IPS DF 6.9 (cell line): ENCODE results near the gene CTSZ.
"Not testable (repeated sequence)": the region's sequence is repeated elsewhere in the genome, so short reads cannot be mapped to it uniquely, and the experiment has no call there.

ENCODE experiments used
- DNase-seq: peaks from one replicate; pipeline ENCODE4 v3.0.0-alpha.2; 2013; ENCODE audit warnings: low read depth, low spot score
- H3K27ac ChIP-seq: one replicate; pipeline ENCODE4 v1.5.1; 2013; ENCODE audit warnings: low read length, control low read depth
- H3K27me3 ChIP-seq: 2 replicates; pipeline ENCODE4 v1.6.1; 2013; ENCODE audit warnings: mild to moderate bottlenecking, low read length; ENCODE audit not compliant: control insufficient read depth, insufficient read depth
- H3K36me3 ChIP-seq: 2 replicates; pipeline ENCODE4 v1.6.1; 2013; ENCODE audit warnings: low read length; ENCODE audit not compliant: control insufficient read depth, insufficient read depth
- H3K4me1 ChIP-seq: 2 replicates; pipeline ENCODE4 v1.6.1; 2013; ENCODE audit warnings: low read length; ENCODE audit not compliant: control insufficient read depth, insufficient read depth
- H3K4me3 ChIP-seq: 2 replicates; pipeline ENCODE4 v1.5.1; 2013; ENCODE audit warnings: mild to moderate bottlenecking, low read length
- H3K9me3 ChIP-seq: 2 replicates; pipeline ENCODE4 v1.6.1; 2013; ENCODE audit warnings: low read length, inconsistent platforms; ENCODE audit not compliant: control insufficient read depth, insufficient read depth
- WGBS: extraction: QIAGEN DNeasy Blood & Tissue Kit; methylation state at CpG from one replicate; pipeline ENCODE4 v1.1.7; 2013; ENCODE audit warnings: mixed read lengths, missing lambda C conversion rate; ENCODE audit not compliant: insufficient read length, insufficient coverage; 5-methylcytosine and 5-hydroxymethylcytosine counted together

Gene CTSZ

GRCh38 chr20:58988565-58988882, 18.5 kb downstream of the CTSZ start:
- DNase-seq, result no peak
- no peaks in the 10 kb centered on the region for H3K9me3 ChIP-seq
- no CpG with 5 or more reads among the region's 6 CpGs for WGBS
- no peaks in the 10 kb centered on the region for H3K27me3 ChIP-seq
- no peak overlapping the region for H3K27ac ChIP-seq
- peaks cover 37% of the 10 kb centered on the region for H3K36me3 ChIP-seq
- H3K4me1 ChIP-seq, result no peaks in the 10 kb centered on the region
- no peak overlapping the region for H3K4me3 ChIP-seq

- H3K27ac ChIP-seq, result no peak overlapping the region
- peaks cover 33% of the 10 kb centered on the region for H3K36me3 ChIP-seq
- no peaks in the 10 kb centered on the region for H3K9me3 ChIP-seq
- no peaks in the 10 kb centered on the region for H3K27me3 ChIP-seq
- no CpG with 5 or more reads among the region's 9 CpGs for WGBS
- no peaks in the 10 kb centered on the region for H3K4me1 ChIP-seq
- no peak overlapping the region for H3K4me3 ChIP-seq
- DNase-seq, result no peak
Observed at GRCh38 chr20:58987790-58988564, 19.1 kb downstream of the CTSZ start.

- H3K36me3 ChIP-seq, result peaks cover 33% of the 10 kb centered on the region
- WGBS, result no CpG with 5 or more reads among the region's 8 CpGs
Observed at GRCh38 chr20:58986968-58987517, 20.0 kb downstream of the CTSZ start.

GRCh38 chr20:58986286-58986967, 20.6 kb downstream of the CTSZ start:
- no CpG with 5 or more reads among the region's 9 CpGs for WGBS
- H3K36me3 ChIP-seq, result peaks cover 30% of the 10 kb centered on the region

More at GRCh38 chr20:58986968-58987517, 20.0 kb downstream of the CTSZ start:
- Histone ChIP-seq H3K27ac (no peak overlapping the region), H3K9me3 (no peaks in the 10 kb centered on the region), H3K4me3 (no peak overlapping the region), H3K27me3 (no peaks in the 10 kb centered on the region), H3K4me1 (peaks cover 3% of the 10 kb centered on the region; the same call in 1 of the 2 replicates)
- DNase-seq, result no peak

GRCh38 chr20:58985656-58986055, 21.4 kb downstream of the CTSZ start:
- DNase-seq, result no peak
- Histone ChIP-seq H3K27me3 (no peaks in the 10 kb centered on the region), H3K36me3 (peaks cover 23% of the 10 kb centered on the region), H3K27ac (no peak overlapping the region), H3K9me3 (no peaks in the 10 kb centered on the region), H3K4me1 (peaks cover 3% of the 10 kb centered on the region; the same call in 1 of the 2 replicates), H3K4me3 (no peak overlapping the region)
- WGBS, result 100% methylated on average over 1 of the region's 5 CpGs

More at GRCh38 chr20:58986286-58986967, 20.6 kb downstream of the CTSZ start:
- Histone ChIP-seq H3K27ac (no peak overlapping the region), H3K4me1 (peaks cover 3% of the 10 kb centered on the region; the same call in 1 of the 2 replicates), H3K27me3 (no peaks in the 10 kb centered on the region), H3K9me3 (no peaks in the 10 kb centered on the region), H3K4me3 (no peak overlapping the region)
- DNase-seq, result no peak

GRCh38 chr20:58984691-58985090, 22.4 kb downstream of the CTSZ start:
- WGBS, result no CpG with 5 or more reads among the region's 6 CpGs
- no peak overlapping the region for H3K27ac ChIP-seq
- H3K4me1 ChIP-seq, result peaks cover 3% of the 10 kb centered on the region; the same call in 1 of the 2 replicates

GRCh38 chr20:58983115-58983468, 24.0 kb downstream of the CTSZ start:
- WGBS, result no CpG with 5 or more reads among the region's 12 CpGs
- H3K9me3 ChIP-seq, DNase-seq, H3K27ac ChIP-seq, H3K4me1 ChIP-seq, H3K4me3 ChIP-seq, H3K27me3 ChIP-seq: not testable (repeated sequence)
- H3K36me3 ChIP-seq, result peaks cover 11% of the 10 kb centered on the region

More at GRCh38 chr20:58984691-58985090, 22.4 kb downstream of the CTSZ start:
- DNase-seq, result no peak
- no peaks in the 10 kb centered on the region for H3K9me3 ChIP-seq
- no peak overlapping the region for H3K4me3 ChIP-seq
- H3K36me3 ChIP-seq, result peaks cover 21% of the 10 kb centered on the region
- no peaks in the 10 kb centered on the region for H3K27me3 ChIP-seq

GRCh38 chr20:58982406-58983114, 24.5 kb downstream of the CTSZ start:
- Histone ChIP-seq H3K9me3 (no peaks in the 10 kb centered on the region), H3K36me3 (peaks cover 7% of the 10 kb centered on the region; the same call in 1 of the 2 replicates), H3K27ac (no peak overlapping the region), H3K27me3 (no peaks in the 10 kb centered on the region), H3K4me3 (no peak overlapping the region), H3K4me1 (peaks cover 3% of the 10 kb centered on the region; the same call in 1 of the 2 replicates)
- no peak for DNase-seq
- 100% methylated on average over 1 of the region's 12 CpGs for WGBS

- 0 out of 2 replicates have a peak, but pooled peaks cover 2% of the 10 kb centered on the region for H3K36me3 ChIP-seq
- no peak overlapping the region for H3K27ac ChIP-seq
- H3K4me3 ChIP-seq, result peak overlapping the region; percentile 71
- WGBS, result no CpG with 5 or more reads among the region's 29 CpGs
- no peaks in the 10 kb centered on the region for H3K9me3 ChIP-seq
- no peaks in the 10 kb centered on the region for H3K27me3 ChIP-seq
- no peak for DNase-seq
- peaks cover 3% of the 10 kb centered on the region; the same call in 1 of the 2 replicates for H3K4me1 ChIP-seq
Observed at GRCh38 chr20:58981628-58982364, 25.3 kb downstream of the CTSZ start.
